ENCODE data around the gene HSPB9. TPM values are rescaled to one million over a fixed set of nuclear protein-coding genes. Genes with fewer than 3 reads are reported as not detected.

HSPB9 gene
- polyA plus RNA-seq, 1 donor from 2014 or later = not detected

- H3K27ac ChIP-seq (ENCODE audit: low read length) = no peak overlapping the region
- no peaks in the 10 kb centered on the region for H3K9me2 ChIP-seq (ENCODE audit: insufficient read depth, low read length)
- H3K79me2 ChIP-seq (replicated peaks; ENCODE audit: insufficient read depth, low read length) = no peaks in the 10 kb centered on the region
- no peaks in the 10 kb centered on the region for H3F3A ChIP-seq (ENCODE audit: insufficient read depth, low read length, poor library complexity, severe bottlenecking)
- H3K9ac ChIP-seq (ENCODE audit: low read length) = no peak overlapping the region
- H4K20me1 ChIP-seq (ENCODE audit: insufficient read depth) = no peaks in the 10 kb centered on the region
- H2AFZ ChIP-seq (ENCODE audit: low read depth, low read length) = no peak overlapping the region
- no peaks in the 10 kb centered on the region for H3K27me3 ChIP-seq (ENCODE audit: insufficient read depth, low read depth, low read length)
- no peaks in the 10 kb centered on the region for H3K36me3 ChIP-seq (ENCODE audit: insufficient read depth, low read length)
- no peaks in the 10 kb centered on the region for H3K9me3 ChIP-seq (ENCODE audit: low read length)
- H3K4me3 ChIP-seq (ENCODE audit: low read length) = no peak overlapping the region
- H3K4me2 ChIP-seq (ENCODE audit: low read length) = no peak overlapping the region
- TF ChIP-seq SMC3 (conservative IDR thresholded peaks at IDR 0.05; ENCODE audit: poor library complexity) = no peak
- TF ChIP-seq RAD21 (conservative IDR thresholded peaks at IDR 0.05) = no peak
- TF ChIP-seq POLR2AphosphoS5 (IDR thresholded peaks at IDR 0.05) = no peak
- no peak for TF ChIP-seq TAF1 (IDR thresholded peaks at IDR 0.05; ENCODE audit: low read depth)
- no peak for TF ChIP-seq EP300 (conservative IDR thresholded peaks at IDR 0.05; ENCODE audit: poor library complexity, severe bottlenecking)
- TF ChIP-seq MXI1 (conservative IDR thresholded peaks at IDR 0.05; ENCODE audit: poor library complexity, severe bottlenecking) = no peak
- TF ChIP-seq REST (IDR thresholded peaks at IDR 0.05; ENCODE audit: borderline replicate concordance) = no peak
- no peak for TF ChIP-seq CTCF (IDR thresholded peaks at IDR 0.05; ENCODE audit: poor library complexity, severe bottlenecking)
- no peak for TF ChIP-seq EZH2 (IDR thresholded peaks at IDR 0.05; ENCODE audit: borderline replicate concordance, insufficient read depth, low read length, poor library complexity, severe bottlenecking)
Measured at GRCh38 chr17:42163696-42164407, 41.2 kb downstream of the HSPB9 start.

GRCh38 chr17:42165751-42166150, 43.1 kb downstream of the HSPB9 start:
- TF ChIP-seq RAD21 (conservative IDR thresholded peaks at IDR 0.05) (no peak), REST (IDR thresholded peaks at IDR 0.05; ENCODE audit: borderline replicate concordance) (no peak), EZH2 (IDR thresholded peaks at IDR 0.05; ENCODE audit: borderline replicate concordance, insufficient read depth, low read length, poor library complexity, severe bottlenecking) (no peak), TAF1 (IDR thresholded peaks at IDR 0.05; ENCODE audit: low read depth) (no peak), EP300 (conservative IDR thresholded peaks at IDR 0.05; ENCODE audit: poor library complexity, severe bottlenecking) (no peak)
- no peaks in the 10 kb centered on the region for H3K79me2 ChIP-seq (replicated peaks; ENCODE audit: insufficient read depth, low read length)
- no peak overlapping the region for H3K4me3 ChIP-seq (ENCODE audit: low read length)
- no peaks in the 10 kb centered on the region for H3K36me3 ChIP-seq (ENCODE audit: insufficient read depth, low read length)
- H3K27ac ChIP-seq (ENCODE audit: low read length) = no peak overlapping the region
- no peaks in the 10 kb centered on the region for H4K20me1 ChIP-seq (ENCODE audit: insufficient read depth)
- H3K27me3 ChIP-seq (ENCODE audit: insufficient read depth, low read depth, low read length) = no peaks in the 10 kb centered on the region
- no peak overlapping the region for H3K4me2 ChIP-seq (ENCODE audit: low read length)
- no peaks in the 10 kb centered on the region for H3K9me3 ChIP-seq (ENCODE audit: low read length)
- H3K9ac ChIP-seq (ENCODE audit: low read length) = no peak overlapping the region
- no peaks in the 10 kb centered on the region for H3F3A ChIP-seq (ENCODE audit: insufficient read depth, low read length, poor library complexity, severe bottlenecking)
- H3K9me2 ChIP-seq (ENCODE audit: insufficient read depth, low read length) = no peaks in the 10 kb centered on the region
- H2AFZ ChIP-seq (ENCODE audit: low read depth, low read length) = no peak overlapping the region

All from neural cell (in vitro differentiated cells).